MM.1S (cell line): Measurements from ENCODE around the gene RAB11FIP4.
"Not testable (repeated sequence)": the region's sequence is repeated elsewhere in the genome, so short reads cannot be mapped to it uniquely, and the experiment has no call there.

Source experiments
- CTCF ChIP-seq: fragments of 300-600 bp; sonication (generic); IDR thresholded peaks from 2 replicates; pipeline ENCODE4 v1.5.1; 2016; ENCODE audit warnings: antibody characterized with exemption, low read length, mixed read lengths
- EZH2phosphoT487 ChIP-seq: fragments of 300-600 bp; sonication (generic); IDR thresholded peaks from 2 replicates; pipeline ENCODE4 v1.6.1; 2018; ENCODE audit warnings: antibody characterized with exemption, low read length

DNA sequence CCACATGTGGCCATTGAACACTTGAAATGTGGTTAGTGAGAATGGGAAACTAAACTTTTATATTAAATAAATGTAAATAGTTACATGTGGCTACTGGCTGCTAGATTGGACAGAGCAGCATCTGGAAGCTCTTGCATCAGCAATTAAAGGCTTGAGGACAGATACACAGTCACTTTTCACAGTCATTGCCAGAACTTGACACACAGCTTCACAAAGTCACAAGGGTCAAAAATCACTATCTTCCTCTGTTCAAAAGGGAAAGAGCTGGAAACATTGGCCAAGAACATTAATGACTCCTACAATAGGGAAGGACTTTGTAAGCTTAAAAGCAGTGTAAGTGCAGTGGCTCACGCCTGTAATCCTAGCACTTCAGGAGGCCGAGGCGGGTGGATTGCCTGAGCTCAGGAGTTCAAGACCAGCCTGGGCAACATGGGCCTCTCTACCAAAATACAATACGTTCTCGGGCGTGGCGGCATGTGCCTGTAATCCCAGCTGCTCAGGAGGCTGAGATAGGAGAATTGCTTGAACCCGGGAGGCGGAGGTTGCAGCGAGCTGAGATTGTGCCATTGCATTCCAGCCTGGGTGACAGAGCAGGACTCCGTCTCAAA lies 8.7 kb upstream of the RAB11FIP4 start:
- not testable (repeated sequence) for TF ChIP-seq EZH2phosphoT487, CTCF
